SK-N-SH (cell line): ENCODE results near the gene USP2. TPM values are rescaled to one million over a fixed set of nuclear protein-coding genes. Genes with fewer than 3 reads are reported as not detected.

Experiments
- CTCF ChIA-PET: fragments of 300-600, 350-600 bp; formaldehyde crosslinking; extraction: SDS; loops from one replicate; lab custom pipeline; 2021; lab: Yijun Ruan, JAX
- POLR2A ChIA-PET: fragments of 350-600 bp; sonication (Branson Sonifier 250); formaldehyde crosslinking; extraction: SDS; loops from one replicate; lab custom pipeline; 2020; ENCODE audit warnings: antibody characterized with exemption, inconsistent platforms; lab: Yijun Ruan, JAX
- DNase-seq: peaks from one replicate; pipeline ENCODE4 v3.0.0; 2012
- H2AFZ ChIP-seq: fragments of 200-600 bp; sonication (generic); 2 replicates; pipeline ENCODE4 v1.8.1; 2016; ENCODE audit warnings: antibody characterized with exemption, mild to moderate bottlenecking, low read depth
- H3F3A ChIP-seq: fragments of 200-600 bp; sonication (generic); replicated peaks from 2 replicates; pipeline ENCODE3; 2016; ENCODE audit warnings: antibody characterized with exemption, mild to moderate bottlenecking; ENCODE audit not compliant: insufficient read depth
- H3K27ac ChIP-seq, 2 experiments: fragments of 200-500 bp in 1 of 2; fragments of 200-600 bp in 1 of 2; sonication (Bioruptor generic) in 1 of 2; sonication (generic), shearing (Covaris generic) in 1 of 2; 2 replicates each; pipeline versions ENCODE4 v1.5.1 to v1.6.1; 2014 to 2016; ENCODE audit warnings: low read depth in 2 of 2, inconsistent platforms in 1 of 2, low read length in 1 of 2, mild to moderate bottlenecking in 1 of 2, mixed read lengths in 1 of 2
- H3K27me3 ChIP-seq: fragments of 200-600 bp; sonication (generic), shearing (Covaris generic); 2 replicates; pipeline ENCODE4 v1.6.1; 2016; ENCODE audit warnings: mixed run types; ENCODE audit not compliant: insufficient read depth
- H3K36me3 ChIP-seq, 2 experiments: fragments of 200-500 bp in 1 of 2; fragments of 200-600 bp in 1 of 2; sonication (Bioruptor generic) in 1 of 2; sonication (generic) in 1 of 2; replicated peaks in 1 of 2; 2 replicates each; pipeline versions ENCODE3 to v1.5.1; 2014 to 2016; ENCODE audit warnings: low read length in 1 of 2, mild to moderate bottlenecking in 1 of 2; ENCODE audit not compliant: insufficient read depth in 2 of 2, control insufficient read depth in 1 of 2
- H3K4me1 ChIP-seq, 2 experiments: fragments of 200-500 bp in 1 of 2; fragments of 200-600 bp in 1 of 2; sonication (Bioruptor generic) in 1 of 2; sonication (generic), shearing (Covaris generic) in 1 of 2; 2 replicates each; pipeline versions ENCODE4 v1.5.1 to v1.6.1; 2014 to 2016; ENCODE audit warnings: low read depth in 1 of 2, low read length in 1 of 2, mixed run types in 1 of 2; ENCODE audit not compliant: insufficient read depth in 2 of 2, control insufficient read depth in 1 of 2
- H3K4me2 ChIP-seq: fragments of 200-600 bp; sonication (generic), shearing (Covaris generic); 2 replicates; pipeline ENCODE4 v1.6.1; 2017; ENCODE audit warnings: mixed run types
- H3K4me3 ChIP-seq, 2 experiments: fragments of 200-500 bp in 1 of 2; fragments of 200-600 bp in 1 of 2; sonication (Bioruptor generic) in 1 of 2; sonication (generic), shearing (Covaris generic) in 1 of 2; 2 replicates each; pipeline versions ENCODE4 v1.5.1 to v1.8.1; 2014 to 2016; ENCODE audit warnings: low read depth in 2 of 2, inconsistent platforms in 1 of 2, low read length in 1 of 2, mild to moderate bottlenecking in 1 of 2, mixed read lengths in 1 of 2, moderate library complexity in 1 of 2
- H3K79me2 ChIP-seq: fragments of 200-600 bp; sonication (generic); 2 replicates; pipeline ENCODE4 v1.8.1; 2017; ENCODE audit warnings: mild to moderate bottlenecking; ENCODE audit not compliant: insufficient read depth
- H3K9ac ChIP-seq: fragments of 200-600 bp; sonication (generic); 2 replicates; pipeline ENCODE4 v1.6.1; 2017; ENCODE audit warnings: mixed run types
- H3K9me2 ChIP-seq: fragments of 200-600 bp; sonication (generic); 2 replicates; pipeline ENCODE4 v1.6.1; 2017; ENCODE audit warnings: mixed run types
- H3K9me3 ChIP-seq: fragments of 200-600 bp; sonication (generic); 2 replicates; pipeline ENCODE4 v1.6.1; 2017; ENCODE audit warnings: mixed run types, mild to moderate bottlenecking, moderate library complexity
- H4K20me1 ChIP-seq: fragments of 200-600 bp; sonication (generic); 2 replicates; pipeline ENCODE4 v1.6.1; 2017; ENCODE audit warnings: mild to moderate bottlenecking, mixed run types; ENCODE audit not compliant: insufficient read depth
- CHD2 ChIP-seq: fragments of 150-350 bp; IDR thresholded peaks from 2 replicates; pipeline ENCODE4 v1.6.1; 2018; ENCODE audit warnings: low read length; ENCODE audit not compliant: partially characterized antibody
- CTCF ChIP-seq: fragments of 200-600 bp; sonication (generic); IDR thresholded peaks from 2 replicates; pipeline ENCODE4 v1.6.1; 2017; ENCODE audit warnings: antibody characterized with exemption, mild to moderate bottlenecking, moderate library complexity
- EP300 ChIP-seq, 2 experiments: IDR thresholded peaks; 2 replicates each; pipeline versions ENCODE4 v1.4.0 to v1.6.1; 2012; ENCODE audit warnings: borderline replicate concordance in 1 of 2, low read depth in 1 of 2, low read length in 1 of 2
- FOXJ3 ChIP-seq: sonication (generic); formaldehyde crosslinking; IDR thresholded peaks from 2 replicates; pipeline ENCODE4 v1.5.1; 2020; ENCODE audit warnings: mild to moderate bottlenecking, missing genetic modification reagents
- MAX ChIP-seq: IDR thresholded peaks from 2 replicates; pipeline ENCODE4 v1.4.0; 2012; ENCODE audit warnings: low read depth
- NFIC ChIP-seq: IDR thresholded peaks from 2 replicates; pipeline ENCODE4 v1.4.0; 2012; ENCODE audit warnings: borderline replicate concordance
- RCOR1 ChIP-seq: fragments of 150-350 bp; IDR thresholded peaks from 2 replicates; pipeline ENCODE4 v1.6.1; 2017; ENCODE audit warnings: antibody characterized with exemption, low read length
- TCF12 ChIP-seq: IDR thresholded peaks from 2 replicates; pipeline ENCODE4 v1.4.0; 2012
- WGBS: methylation state at CpG from one replicate; pipeline ENCODE4 v1.1.6; 2017; ENCODE audit warnings: low lambda C conversion rate; 5-methylcytosine and 5-hydroxymethylcytosine counted together
- polyA plus RNA-seq, 3 experiments: library from polyadenylated mRNA; depleted of rRNA; stranded (reverse); fragments of >200 nt; gene quantifications; 2 replicates each; pipeline ENCODE4 v1.2.3, GENCODE V29; 2012

Gene USP2
- polyA plus RNA-seq, 1 of the 3 experiments (the other 2 are of a cell fraction): 0.97 TPM

- ChIA-PET POLR2A (interaction anchor here (1.3 to 1.4 kb wide), 2 partner anchors 16 to 32 kb away, joined by 3 read pairs; no protein-coding TSS in a partner anchor), CTCF (interaction anchor here (1.2 to 22.5 kb wide), 8 partner anchors 10 to 108 kb away, joined by 3 to 390 read pairs (median 12); partner anchors contain the start of genes C1QTNF5 and USP2)
- Histone ChIP-seq H2AFZ (no peak overlapping the region), H3K4me2 (no peak overlapping the region), H3K27me3 (no peaks in the 10 kb centered on the region), H3K4me3 (no peak overlapping the region), H3K9me2 (no peaks in the 10 kb centered on the region), H3K4me1 (peaks cover 23 to 89% of the 10 kb centered on the region in 2 experiments), H3K9ac (no peak overlapping the region), H3K79me2 (no peaks in the 10 kb centered on the region), H4K20me1 (no peaks in the 10 kb centered on the region), H3K27ac (peak overlapping the region in 1 of 2 experiments; percentile 85; a peak in 2 of 4 replicates)
- WGBS: 68% methylated on average over 10 of the region's 13 CpGs
- peak; percentile 77 for DNase-seq
- TF ChIP-seq MAX (no peak), RCOR1 (0 out of 2 replicates have a peak, but pooled peaks have one; percentile 7), FOXJ3 (CRISPR knock-in tag) (no peak), EP300 (IDR thresholded peaks at IDR 0.05; ENCODE audit: borderline replicate concordance in 1 of 2, low read depth in 1 of 2, low read length in 1 of 2) (peak in 1 of 2 experiments; percentile 56; a peak in 1 of 4 replicates), TCF12 (peak; percentile 67; the same call in 1 of the 2 replicates), CHD2 (peak; percentile 15)
- TF ChIP-seq, all 33 proteins: peak for 4
- no peaks in the 10 kb centered on the region for H3K9me3 ChIP-seq
- H3F3A ChIP-seq: no peaks in the 10 kb centered on the region
- H3K36me3 ChIP-seq: no peaks in the 10 kb centered on the region
These were observed 12.2 kb downstream of the USP2 start for GRCh38 chr11:119369132-119369925.

- Histone ChIP-seq H3K9me3 (no peaks in the 10 kb centered on the region), H3K4me2 (no peak overlapping the region), H3K27me3 (no peaks in the 10 kb centered on the region), H3K9ac (no peak overlapping the region)
- POLR2A ChIA-PET: interaction anchor here (1.3 to 1.4 kb wide), 2 partner anchors 15 to 31 kb away, joined by 3 read pairs; no protein-coding TSS in a partner anchor
- DNase-seq: peak; percentile 54
- CTCF ChIA-PET: interaction anchor here (0.6 to 22.5 kb wide), 11 partner anchors 11 to 361 kb away, joined by 3 to 390 read pairs (median 4); partner anchors contain the start of genes C1QTNF5 and USP2
- TF ChIP-seq NFIC: peak; percentile 40; the same call in 1 of the 2 replicates
- TF ChIP-seq CTCF: no peak
- TF ChIP-seq, all 33 proteins: peak for 1
- no peaks in the 10 kb centered on the region for H3K79me2 ChIP-seq
- peak overlapping the region in 1 of 2 experiments; percentile 85; a peak in 2 of 4 replicates for H3K27ac ChIP-seq
- no peak overlapping the region for H3K4me3 ChIP-seq
- H4K20me1 ChIP-seq: no peaks in the 10 kb centered on the region
- peaks cover 24 to 86% of the 10 kb centered on the region in 2 experiments; a peak in 3 of 4 replicates for H3K4me1 ChIP-seq
- H2AFZ ChIP-seq: no peak overlapping the region
- H3F3A ChIP-seq: no peaks in the 10 kb centered on the region
- H3K9me2 ChIP-seq: no peaks in the 10 kb centered on the region
- 75% methylated on average over 17 of the region's 17 CpGs for WGBS
- H3K36me3 ChIP-seq: no peaks in the 10 kb centered on the region
These were observed 13.1 kb downstream of the USP2 start for GRCh38 chr11:119368121-119369034.
